ENCODE data around the gene ZFP2.
A peak's percentile ranks its signal among the peaks of the same experiment; 100 is the strongest.
"Not testable (repeated sequence)": the region's sequence is repeated elsewhere in the genome, so short reads cannot be mapped to it uniquely, and the experiment has no call there.

Gene ZFP2

GRCh38 chr5:178895615-178896571 is at the start of gene ZFP2:
ZFP2 (plus strand) TSS chr5:178895913; CDS start chr5:178931314, 35,401 bp downstream.
- peak; percentile 15 to 20 for DNase-seq

- no peak for DNase-seq
These were observed 46.4 kb upstream of the ZFP2 start for GRCh38 chr5:178849316-178849715.

- no peak for DNase-seq
These were observed 43.8 kb upstream of the ZFP2 start for GRCh38 chr5:178851951-178852350.

GRCh38 chr5:178854284-178854683 is 41.4 kb upstream of the ZFP2 start:
- no peak for DNase-seq

- DNase-seq: peak; percentile 92 to 93
These were observed 35.8 kb upstream of the ZFP2 start, which contains the start of gene ZNF354B for GRCh38 chr5:178859625-178860521. ZNF354B (plus strand) TSS chr5:178859953; CDS start chr5:178861048, 1,095 bp downstream.

GRCh38 chr5:178860615-178861014 is 35.1 kb upstream of the ZFP2 start:
- not testable (repeated sequence) for DNase-seq

- no peak for DNase-seq
These were observed 34.1 kb upstream of the ZFP2 start for GRCh38 chr5:178861627-178862026.

- DNase-seq: no peak
These were observed 28.8 kb upstream of the ZFP2 start for GRCh38 chr5:178866946-178867345.

GRCh38 chr5:178869577-178869976 is 26.1 kb upstream of the ZFP2 start:
- DNase-seq: no peak

GRCh38 chr5:178870411-178870810 is 25.3 kb upstream of the ZFP2 start:
- DNase-seq: no peak

- DNase-seq: no peak
These were observed 23.4 kb upstream of the ZFP2 start for GRCh38 chr5:178872302-178872701.

- DNase-seq: not testable (repeated sequence)
These were observed 12.5 kb upstream of the ZFP2 start for GRCh38 chr5:178883115-178883694.

GRCh38 chr5:178883815-178884430 is 11.8 kb upstream of the ZFP2 start:
- DNase-seq: no peak

- no peak for DNase-seq
These were observed 3.6 kb downstream of the ZFP2 start for GRCh38 chr5:178899289-178899688.

- no peak for DNase-seq
These were observed 7.1 kb downstream of the ZFP2 start for GRCh38 chr5:178902849-178903248.

- no peak for DNase-seq
These were observed 36.4 kb downstream of the ZFP2 start for GRCh38 chr5:178931846-178932760.

- no peak for DNase-seq
These were observed 45.1 kb downstream of the ZFP2 start, which contains the start of gene ZNF454 for GRCh38 chr5:178940569-178941360. ZNF454 (plus strand) TSS chr5:178941198; CDS start chr5:178942792, 1,594 bp downstream.

- DNase-seq: no peak
These were observed 45.6 kb downstream of the ZFP2 start for GRCh38 chr5:178941361-178941760.

- no peak for DNase-seq
These were observed 69.8 kb downstream of the ZFP2 start for GRCh38 chr5:178965465-178966055.

- DNase-seq: no peak
These were observed 85.7 kb downstream of the ZFP2 start for GRCh38 chr5:178981381-178981780.
